ENCODE results near the gene DLG2.

The DLG2 gene

GRCh38 chr11:84300092-84300491, 1327.1 kb downstream of the DLG2 start:
- no peak for DNase-seq

- no peak for DNase-seq
These were observed 1329.6 kb downstream of the DLG2 start for GRCh38 chr11:84297570-84297969.

GRCh38 chr11:84295815-84296214, 1331.3 kb downstream of the DLG2 start:
- no peak for DNase-seq

GRCh38 chr11:84292955-84293354, 1334.2 kb downstream of the DLG2 start:
- no peak for DNase-seq

- DNase-seq: no peak
These were observed 1335.1 kb downstream of the DLG2 start for GRCh38 chr11:84292006-84292405.

GRCh38 chr11:84290647-84291046, 1336.5 kb downstream of the DLG2 start:
- DNase-seq: no peak

- DNase-seq: no peak
These were observed 1337.7 kb downstream of the DLG2 start for GRCh38 chr11:84289381-84289906.

GRCh38 chr11:84273541-84273940, 1353.6 kb downstream of the DLG2 start:
- no peak for DNase-seq

GRCh38 chr11:84270466-84270865, 1356.7 kb downstream of the DLG2 start:
- DNase-seq: no peak

- DNase-seq: no peak
These were observed 1363.1 kb downstream of the DLG2 start for GRCh38 chr11:84264066-84264465.

- no peak for DNase-seq
These were observed 1365.4 kb downstream of the DLG2 start for GRCh38 chr11:84261707-84262106.

GRCh38 chr11:84260862-84261261, 1366.3 kb downstream of the DLG2 start:
- DNase-seq: no peak

GRCh38 chr11:84256618-84257017, 1370.5 kb downstream of the DLG2 start:
- DNase-seq: no peak

- no peak for DNase-seq
These were observed 1371.7 kb downstream of the DLG2 start for GRCh38 chr11:84255483-84255882.

- DNase-seq: no peak
These were observed 1376.1 kb downstream of the DLG2 start for GRCh38 chr11:84250834-84251613.

- no peak for DNase-seq
These were observed 1377.6 kb downstream of the DLG2 start for GRCh38 chr11:84249344-84250135.

GRCh38 chr11:84247926-84248325, 1379.2 kb downstream of the DLG2 start:
- DNase-seq: no peak

- no peak for DNase-seq
These were observed 1380.0 kb downstream of the DLG2 start for GRCh38 chr11:84247129-84247528.

- DNase-seq: no peak
These were observed 1383.4 kb downstream of the DLG2 start for GRCh38 chr11:84243629-84244263.

- DNase-seq: no peak
These were observed 1385.6 kb downstream of the DLG2 start for GRCh38 chr11:84241343-84242131.

- no peak for DNase-seq
These were observed 1386.3 kb downstream of the DLG2 start for GRCh38 chr11:84240847-84241246.

GRCh38 chr11:84236436-84236835, 1390.7 kb downstream of the DLG2 start:
- no peak for DNase-seq
